ENCODE measurements around the gene OR2T34.
"Not testable (repeated sequence)": the region's sequence is repeated elsewhere in the genome, so short reads cannot be mapped to it uniquely, and the experiment has no call there.

DNA sequence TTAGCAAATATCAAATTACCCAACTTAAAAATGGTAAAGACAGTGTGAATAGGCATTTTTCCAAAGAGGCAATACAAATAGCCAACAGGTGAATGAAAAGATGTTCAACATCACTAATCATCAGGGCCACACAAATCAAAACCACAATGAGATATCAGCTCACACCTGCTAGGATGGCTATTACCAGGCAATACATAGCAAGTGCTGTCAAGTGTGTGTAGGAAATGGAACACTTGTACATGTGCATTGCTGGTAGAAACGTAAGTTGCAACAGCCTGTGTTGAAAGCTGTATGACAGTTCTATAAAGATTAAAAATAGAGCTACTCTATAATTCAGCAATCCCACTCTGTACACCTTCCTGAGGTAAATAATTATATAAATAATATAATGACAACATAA is 2.5 kb downstream of the OR2T34 start:
- TF ChIP-seq, protein P1, sequence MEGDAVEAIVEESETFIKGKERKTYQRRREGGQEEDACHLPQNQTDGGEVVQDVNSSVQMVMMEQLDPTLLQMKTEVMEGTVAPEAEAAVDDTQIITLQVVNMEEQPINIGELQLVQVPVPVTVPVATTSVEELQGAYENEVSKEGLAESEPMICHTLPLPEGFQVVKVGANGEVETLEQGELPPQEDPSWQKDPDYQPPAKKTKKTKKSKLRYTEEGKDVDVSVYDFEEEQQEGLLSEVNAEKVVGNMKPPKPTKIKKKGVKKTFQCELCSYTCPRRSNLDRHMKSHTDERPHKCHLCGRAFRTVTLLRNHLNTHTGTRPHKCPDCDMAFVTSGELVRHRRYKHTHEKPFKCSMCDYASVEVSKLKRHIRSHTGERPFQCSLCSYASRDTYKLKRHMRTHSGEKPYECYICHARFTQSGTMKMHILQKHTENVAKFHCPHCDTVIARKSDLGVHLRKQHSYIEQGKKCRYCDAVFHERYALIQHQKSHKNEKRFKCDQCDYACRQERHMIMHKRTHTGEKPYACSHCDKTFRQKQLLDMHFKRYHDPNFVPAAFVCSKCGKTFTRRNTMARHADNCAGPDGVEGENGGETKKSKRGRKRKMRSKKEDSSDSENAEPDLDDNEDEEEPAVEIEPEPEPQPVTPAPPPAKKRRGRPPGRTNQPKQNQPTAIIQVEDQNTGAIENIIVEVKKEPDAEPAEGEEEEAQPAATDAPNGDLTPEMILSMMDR (conservative IDR thresholded peaks at IDR 0.05; ENCODE audit: low read depth, low read length) = not testable (repeated sequence)
- not testable (repeated sequence) for TF ChIP-seq EZH2phosphoT487 (IDR thresholded peaks at IDR 0.05; ENCODE audit: borderline replicate concordance, low read length); EZH2 (IDR thresholded peaks at IDR 0.05; ENCODE audit: low read length, unreplicated experiment)

All from PC-3 (cell line).